ENCODE measurements around the gene YIPF2.

- TF ChIP-seq CTCF (IDR thresholded peaks at IDR 0.05) (no peak), POLR2A (IDR thresholded peaks at IDR 0.05) (no peak)
Observed at GRCh38 chr19:10976131-10976892, 47.9 kb upstream of the YIPF2 start.

Measured in Peyer's patch (tissue), 4 donors.